SK-N-SH treated with all-trans-retinoic acid at 6 μM for 48 hours (cell line): ENCODE data around the gene MTCL1.

Source experiments
- BACH2 ChIP-seq: fragments of 250-450 bp; sonication (Bioruptor Pico); IDR thresholded peaks from 2 replicates; pipeline ENCODE4 v1.9.0; 2021; ENCODE audit warnings: mild to moderate bottlenecking, borderline replicate concordance
- PATZ1 ChIP-seq: fragments of 250-450 bp; sonication (Bioruptor Pico); IDR thresholded peaks from 2 replicates; pipeline ENCODE4 v1.8.0; 2020; ENCODE audit warnings: mild to moderate bottlenecking, moderate library complexity, borderline replicate concordance
- POU6F1 ChIP-seq: fragments of 250-450 bp; sonication (Bioruptor Pico); IDR thresholded peaks from 2 replicates; pipeline ENCODE4 v1.8.0; 2021; ENCODE audit warnings: low read depth, mild to moderate bottlenecking, moderate library complexity, borderline replicate concordance
- RARB ChIP-seq: fragments of 250-450 bp; sonication (Bioruptor Pico); IDR thresholded peaks from 2 replicates; pipeline ENCODE4 v1.8.0; 2021; ENCODE audit warnings: mild to moderate bottlenecking, moderate library complexity
- ZNF565 ChIP-seq: fragments of 450-650 bp; formaldehyde crosslinking; conservative IDR thresholded peaks from 2 replicates; pipeline ENCODE4 v1.5.0; 2020; ENCODE audit warnings: low read depth, mild to moderate bottlenecking, moderate library complexity
- TF ChIP-seq, protein P1 (sequence below): fragments of 250-450 bp; sonication (Bioruptor Pico); IDR thresholded peaks from 2 replicates; pipeline ENCODE4 v1.5.1; 2020; ENCODE audit warnings: low read depth, mild to moderate bottlenecking, moderate library complexity

DNA sequence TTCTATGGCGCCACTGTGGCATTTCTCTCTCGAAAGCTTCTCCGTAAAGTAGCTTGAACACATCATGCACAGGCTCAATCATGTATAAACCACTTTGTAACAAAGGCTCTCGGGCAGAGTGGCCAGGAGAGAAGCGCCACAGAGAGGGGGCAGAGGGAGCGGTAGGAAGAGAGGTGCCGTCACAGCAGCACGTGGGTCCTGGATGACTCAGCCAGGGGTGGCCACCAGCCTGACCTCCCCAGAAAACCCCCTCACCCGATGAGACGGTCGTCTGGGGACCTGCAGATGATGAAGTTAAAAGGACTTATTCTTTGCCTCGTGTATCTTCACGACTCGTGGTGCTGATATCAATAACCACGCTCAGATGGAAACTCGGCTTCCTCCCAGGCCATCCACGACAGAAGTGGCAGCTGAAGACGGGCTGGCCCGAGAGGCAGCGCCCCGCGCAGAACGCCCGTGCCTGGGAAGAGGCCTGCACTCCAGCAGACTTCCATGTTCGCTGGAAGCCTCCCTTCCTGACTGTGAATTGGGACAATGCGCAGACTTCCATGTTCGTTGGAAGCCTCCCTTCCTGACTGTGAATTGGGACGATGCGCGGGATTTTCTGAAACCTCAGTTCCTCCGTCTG, 46.4 kb upstream of the MTCL1 start:
- TF ChIP-seq, protein P1, sequence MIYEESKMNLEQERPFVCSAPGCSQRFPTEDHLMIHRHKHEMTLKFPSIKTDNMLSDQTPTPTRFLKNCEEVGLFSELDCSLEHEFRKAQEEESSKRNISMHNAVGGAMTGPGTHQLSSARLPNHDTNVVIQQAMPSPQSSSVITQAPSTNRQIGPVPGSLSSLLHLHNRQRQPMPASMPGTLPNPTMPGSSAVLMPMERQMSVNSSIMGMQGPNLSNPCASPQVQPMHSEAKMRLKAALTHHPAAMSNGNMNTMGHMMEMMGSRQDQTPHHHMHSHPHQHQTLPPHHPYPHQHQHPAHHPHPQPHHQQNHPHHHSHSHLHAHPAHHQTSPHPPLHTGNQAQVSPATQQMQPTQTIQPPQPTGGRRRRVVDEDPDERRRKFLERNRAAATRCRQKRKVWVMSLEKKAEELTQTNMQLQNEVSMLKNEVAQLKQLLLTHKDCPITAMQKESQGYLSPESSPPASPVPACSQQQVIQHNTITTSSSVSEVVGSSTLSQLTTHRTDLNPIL (CRISPR knock-in tag) = no peak
- TF ChIP-seq RARB (CRISPR knock-in tag) (no peak), PATZ1 (no peak), ZNF565 (no peak), POU6F1 (CRISPR knock-in tag) (no peak), BACH2 (CRISPR knock-in tag) (no peak)
